Measurements from ENCODE around the gene SZT2.
"Not testable (repeated sequence)": the region's sequence is repeated elsewhere in the genome, so short reads cannot be mapped to it uniquely, and the experiment has no call there.

Gene SZT2

GRCh38 chr1:43363283-43363934 lies 26.3 kb upstream of the SZT2 start:
- DNase-seq = no peak

GRCh38 chr1:43363935-43364525 lies 25.7 kb upstream of the SZT2 start:
- DNase-seq = no peak

- DNase-seq = no peak
These were observed 24.0 kb upstream of the SZT2 start for GRCh38 chr1:43365678-43366077.

- DNase-seq = no peak
These were observed 23.5 kb upstream of the SZT2 start for GRCh38 chr1:43366179-43366578.

GRCh38 chr1:43366601-43367025 lies 23.1 kb upstream of the SZT2 start:
- DNase-seq = no peak

- no peak for DNase-seq
These were observed 22.4 kb upstream of the SZT2 start for GRCh38 chr1:43367026-43367903.

GRCh38 chr1:43367904-43368645 lies 21.6 kb upstream of the SZT2 start, which contains the start of gene ELOVL1:
TSS of gene ELOVL1 (minus strand) at chr1:43368011. CDS start at chr1:43365609, 2,402 bp downstream.
- DNase-seq = peak; percentile 72

GRCh38 chr1:43368646-43369020 lies 21.1 kb upstream of the SZT2 start:
- no peak for DNase-seq

GRCh38 chr1:43369779-43370178 lies 19.9 kb upstream of the SZT2 start:
- DNase-seq = not testable (repeated sequence)

- DNase-seq = no peak
These were observed 19.1 kb upstream of the SZT2 start for GRCh38 chr1:43370564-43370963.

- no peak for DNase-seq
These were observed 17.5 kb upstream of the SZT2 start for GRCh38 chr1:43372172-43372571.

- no peak for DNase-seq
These were observed 16.4 kb upstream of the SZT2 start for GRCh38 chr1:43373066-43373940.

GRCh38 chr1:43376723-43377235 lies 12.9 kb upstream of the SZT2 start:
- DNase-seq = no peak

- no peak for DNase-seq
These were observed 11.9 kb upstream of the SZT2 start for GRCh38 chr1:43377831-43378230.

GRCh38 chr1:43379476-43379875 lies 10.2 kb upstream of the SZT2 start:
- no peak for DNase-seq

- peak; percentile 34 for DNase-seq
These were observed 8.1 kb upstream of the SZT2 start for GRCh38 chr1:43381612-43382011.

- DNase-seq = no peak
These were observed 7.5 kb upstream of the SZT2 start for GRCh38 chr1:43382027-43382779.

GRCh38 chr1:43383449-43383848 lies 6.2 kb upstream of the SZT2 start:
- no peak for DNase-seq

- no peak for DNase-seq
These were observed 3.0 kb upstream of the SZT2 start for GRCh38 chr1:43386676-43387075.

GRCh38 chr1:43387976-43388599 lies 1.6 kb upstream of the SZT2 start:
- no peak for DNase-seq

GRCh38 chr1:43388613-43389012 lies 1.1 kb upstream of the SZT2 start:
- no peak for DNase-seq
